ENCODE results near the gene PLEKHG4. TPM values are rescaled to one million over a fixed set of nuclear protein-coding genes. Genes with fewer than 3 reads are reported as not detected.

Gene PLEKHG4
- total RNA-seq, 1 donor from 2014 or later, result 18.5 TPM

DNA sequence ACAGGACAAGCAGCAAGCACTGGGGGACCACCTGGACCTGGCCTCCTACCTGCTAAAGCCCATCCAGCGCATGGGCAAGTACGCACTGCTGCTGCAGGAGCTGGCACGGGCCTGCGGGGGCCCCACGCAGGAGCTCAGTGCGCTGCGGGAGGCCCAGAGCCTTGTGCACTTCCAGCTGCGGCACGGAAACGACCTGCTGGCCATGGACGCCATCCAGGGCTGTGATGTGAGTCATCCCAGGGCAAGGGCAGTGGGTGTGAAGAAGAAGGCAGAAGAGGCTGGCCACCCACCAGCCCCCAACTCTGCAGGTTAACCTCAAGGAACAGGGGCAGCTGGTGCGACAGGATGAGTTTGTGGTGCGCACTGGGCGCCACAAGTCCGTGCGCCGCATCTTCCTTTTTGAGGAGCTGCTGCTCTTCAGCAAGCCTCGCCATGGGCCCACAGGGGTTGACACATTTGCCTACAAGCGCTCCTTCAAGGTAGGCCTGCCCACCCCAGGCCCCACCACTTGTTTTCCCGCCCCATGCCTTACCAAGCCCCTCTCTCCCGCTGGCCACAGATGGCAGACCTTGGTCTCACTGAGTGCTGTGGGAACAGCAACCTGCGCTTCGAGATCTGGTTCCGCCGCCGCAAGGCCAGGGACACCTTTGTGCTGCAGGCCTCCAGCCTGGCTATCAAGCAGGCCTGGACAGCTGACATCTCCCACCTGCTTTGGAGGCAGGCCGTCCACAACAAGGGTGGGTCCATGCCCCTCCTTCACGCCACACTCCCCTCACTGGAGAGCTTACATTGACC, 7.3 kb downstream of the PLEKHG4 start:
- DNase-seq (ENCODE audit: low read depth), result no peak

GRCh38 chr16:67287960-67288359, 8.6 kb downstream of the PLEKHG4 start:
- no peak for DNase-seq (ENCODE audit: low read depth)

- no peak for DNase-seq (ENCODE audit: low read depth)
These were observed 12.1 kb downstream of the PLEKHG4 start for GRCh38 chr16:67291461-67291860.

DNA sequence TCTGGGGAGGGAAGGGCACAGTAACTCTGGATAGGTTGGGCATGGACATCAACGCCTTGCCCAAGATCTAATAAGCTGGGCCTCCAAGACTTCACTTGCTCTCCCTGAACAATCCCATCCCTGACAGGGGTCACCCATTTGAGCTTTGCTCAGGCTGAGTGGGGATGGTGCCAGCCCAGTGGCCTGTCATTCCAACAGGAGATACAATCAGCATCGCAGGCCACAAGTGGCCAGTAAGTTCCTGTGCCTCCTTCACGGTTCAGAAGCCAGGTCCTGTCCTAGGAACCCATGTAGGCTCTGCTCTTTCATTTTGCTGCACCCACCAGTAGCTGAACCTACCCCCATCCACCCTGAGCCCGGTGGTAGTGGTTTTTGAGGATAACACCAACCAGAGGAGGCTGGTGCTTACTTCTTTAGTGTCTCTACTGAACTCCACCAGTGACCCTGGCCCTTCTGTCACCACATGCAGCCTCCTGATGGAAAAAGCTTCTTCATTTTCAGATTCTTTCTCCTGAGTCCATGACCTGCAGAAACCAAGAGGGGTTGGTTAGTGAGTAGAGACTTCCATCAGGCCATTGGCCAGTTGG, 14.9 kb downstream of the PLEKHG4 start:
- no peak for DNase-seq (ENCODE audit: low read depth)

GRCh38 chr16:67294938-67295361, 15.6 kb downstream of the PLEKHG4 start:
- DNase-seq (ENCODE audit: low read depth), result no peak

- DNase-seq (ENCODE audit: low read depth), result peak; percentile 44
These were observed 17.1 kb downstream of the PLEKHG4 start for GRCh38 chr16:67296420-67296819.

GRCh38 chr16:67298277-67298676, 18.9 kb downstream of the PLEKHG4 start:
- DNase-seq (ENCODE audit: low read depth), result no peak

GRCh38 chr16:67299269-67299668, 19.9 kb downstream of the PLEKHG4 start:
- no peak for DNase-seq (ENCODE audit: low read depth)

- DNase-seq (ENCODE audit: low read depth), result no peak
These were observed 21.9 kb downstream of the PLEKHG4 start for GRCh38 chr16:67301080-67301782.

- no peak for DNase-seq (ENCODE audit: low read depth)
These were observed 22.7 kb downstream of the PLEKHG4 start for GRCh38 chr16:67302076-67302475.

- no peak for DNase-seq (ENCODE audit: low read depth)
These were observed 23.6 kb downstream of the PLEKHG4 start for GRCh38 chr16:67302970-67303369.

GRCh38 chr16:67304020-67304419, 24.7 kb downstream of the PLEKHG4 start:
- peak; percentile 31 for DNase-seq (ENCODE audit: low read depth)

DNA sequence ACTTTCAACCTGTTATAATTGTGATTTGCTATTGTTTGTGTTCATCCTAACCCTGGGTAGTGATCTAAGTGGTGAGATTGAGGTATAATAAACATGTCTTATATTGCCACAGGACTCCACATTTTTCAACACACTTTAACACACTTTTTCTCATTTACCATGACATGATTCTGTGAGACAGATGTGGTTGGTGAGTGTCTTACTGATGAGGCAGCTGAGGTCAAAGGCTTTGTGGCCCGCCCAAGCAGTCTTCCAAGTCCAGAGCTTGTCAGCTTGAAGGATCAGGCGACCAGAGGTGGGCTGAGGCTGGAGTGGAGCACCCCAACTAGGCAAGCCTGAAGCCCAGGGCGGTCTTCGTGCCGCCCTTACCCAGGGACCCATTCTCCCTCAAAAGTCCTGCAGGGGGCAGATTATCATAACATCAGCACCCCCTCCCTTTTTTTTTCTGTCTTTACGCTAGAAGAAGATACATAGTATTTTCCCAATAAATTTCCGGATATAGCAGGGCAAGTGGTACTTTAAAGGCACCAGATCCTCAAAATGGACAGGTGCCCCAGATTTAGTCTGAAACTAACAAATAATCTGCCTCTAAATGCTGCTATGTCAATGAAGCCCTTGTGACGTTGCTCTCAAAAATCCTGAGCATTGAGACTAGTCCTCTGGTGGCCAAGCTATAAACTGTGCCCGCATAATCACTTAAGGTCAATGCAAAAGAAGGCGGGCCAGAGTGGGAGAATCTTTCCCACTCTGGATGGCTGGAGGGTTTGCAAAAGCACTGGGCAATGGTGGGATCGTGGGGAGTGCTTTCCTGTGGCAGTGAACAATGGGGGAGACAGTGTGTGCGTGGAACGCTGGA, 26.1 kb downstream of the PLEKHG4 start:
- no peak for DNase-seq (ENCODE audit: low read depth)

DNA sequence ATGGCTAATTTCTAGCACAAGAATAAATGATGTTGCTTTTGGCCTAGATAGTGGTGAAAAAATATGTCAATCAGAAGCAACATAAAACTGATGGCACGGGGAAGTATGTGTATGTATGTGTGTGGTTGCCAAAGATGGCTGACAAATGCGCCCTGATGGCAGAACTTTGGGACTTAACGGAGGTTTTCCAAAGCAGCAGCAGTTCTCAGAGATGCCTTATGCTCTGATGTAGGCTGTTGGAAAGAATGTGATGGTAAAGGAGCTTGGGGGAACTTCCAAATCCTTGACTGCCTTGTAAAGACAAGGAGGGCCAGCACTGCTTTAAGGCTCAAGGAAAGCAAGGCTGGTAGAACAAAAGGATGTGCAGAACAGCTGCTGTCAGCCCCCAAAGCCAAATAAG, 31.2 kb downstream of the PLEKHG4 start:
- DNase-seq (ENCODE audit: low read depth), result no peak

- DNase-seq (ENCODE audit: low read depth), result peak; percentile 99
These were observed 32.5 kb downstream of the PLEKHG4 start for GRCh38 chr16:67311607-67312488.

GRCh38 chr16:67312719-67313118, 33.4 kb downstream of the PLEKHG4 start:
- DNase-seq (ENCODE audit: low read depth), result no peak

DNA sequence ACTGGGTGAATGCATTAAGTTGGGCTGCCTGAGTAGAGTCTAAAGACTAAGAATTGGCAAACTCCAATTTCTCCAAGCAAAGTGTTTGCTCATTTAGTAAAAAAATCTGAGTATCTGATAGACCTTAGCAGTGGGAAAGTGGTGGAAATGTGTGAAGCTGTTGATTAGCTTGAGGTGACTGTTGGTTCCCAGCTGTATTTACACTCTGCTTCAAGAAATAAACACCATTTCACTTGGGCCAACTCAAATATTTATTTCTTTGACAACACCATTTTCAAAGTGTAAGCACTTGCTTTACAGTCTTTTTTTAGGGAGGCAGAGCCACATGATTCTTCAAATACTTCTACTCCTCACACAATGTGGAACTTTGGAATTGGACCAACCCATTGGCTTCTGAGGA, 38.5 kb downstream of the PLEKHG4 start:
- DNase-seq (ENCODE audit: low read depth), result no peak

- no peak for DNase-seq (ENCODE audit: low read depth)
These were observed 46.8 kb downstream of the PLEKHG4 start for GRCh38 chr16:67326115-67326471.

- DNase-seq (ENCODE audit: low read depth), result peak; percentile 47
These were observed 47.4 kb downstream of the PLEKHG4 start, which contains the start of the genes KCTD19 and LRRC36 for GRCh38 chr16:67326472-67327309. Gene KCTD19 (minus strand): TSS chr16:67326741. CDS start chr16:67326707, 34 bp downstream. Gene LRRC36 (plus strand): TSS chr16:67326815. CDS start chr16:67326863, 48 bp downstream.

- no peak for DNase-seq (ENCODE audit: low read depth)
These were observed 48.4 kb downstream of the PLEKHG4 start for GRCh38 chr16:67327743-67328142.
